Measurements from ENCODE around the gene WDR1. TPM values are rescaled to one million over a fixed set of nuclear protein-coding genes. Genes with fewer than 3 reads are reported as not detected.

WDR1 gene
- total RNA-seq, 1 experiment from 2014 or later, result 367 TPM

GRCh38 chr4:10159671-10160070, 43.1 kb upstream of the WDR1 start:
- H3T11ph ChIP-seq (ENCODE audit: low read length), result no peak overlapping the region
- no peak overlapping the region for H4K5ac ChIP-seq (ENCODE audit: insufficient read length, low read depth, low read length)
- no peak overlapping the region for H2BK5ac ChIP-seq (ENCODE audit: insufficient read length, low read length)
- H3K4me3 Mint-ChIP-seq, result no peak overlapping the region
- H3K14ac ChIP-seq (ENCODE audit: insufficient read depth, low read length), result no peak overlapping the region
- no peak overlapping the region for H3K4ac ChIP-seq (ENCODE audit: low read depth, low read length)
- TF ChIP-seq CTCF (conservative IDR thresholded peaks at IDR 0.05), result no peak
- no peak overlapping the region for H2BK12ac ChIP-seq (ENCODE audit: insufficient read length, low read depth, low read length)
- H3K18ac ChIP-seq (ENCODE audit: insufficient read length, low read depth, low read length), result no peak overlapping the region
- no peaks in the 10 kb centered on the region; a peak in 1 of 5 replicates for H3K9me3 Mint-ChIP-seq
- no peak overlapping the region for H4K91ac ChIP-seq (ENCODE audit: insufficient read length, low read depth, low read length)
- no peak overlapping the region for H2BK120ac ChIP-seq (ENCODE audit: low read depth, low read length, poor library complexity, severe bottlenecking)
- H3K27me3 ChIP-seq (ENCODE audit: insufficient read depth, low read length), result 0 out of 2 replicates have a peak, but pooled peaks cover 2% of the 10 kb centered on the region
- no peak overlapping the region for H3K27ac Mint-ChIP-seq
- no peaks in the 10 kb centered on the region for H3K23me2 ChIP-seq (ENCODE audit: insufficient read length, low read depth, low read length, poor library complexity, severe bottlenecking)
- DNase-seq, result no peak
- no peaks in the 10 kb centered on the region for H3K9me3 ChIP-seq (ENCODE audit: control insufficient read depth, low read depth, low read length)
- H3K56ac ChIP-seq (ENCODE audit: insufficient read length, low read depth, low read length), result no peak overlapping the region
- H3K79me2 ChIP-seq (ENCODE audit: insufficient read depth, low read length), result no peaks in the 10 kb centered on the region
- no peak overlapping the region for H3K27ac ChIP-seq (ENCODE audit: insufficient read length, low read depth, low read length)
- H2BK20ac ChIP-seq (ENCODE audit: low read depth, low read length, poor library complexity, severe bottlenecking), result no peak overlapping the region
- H4K8ac ChIP-seq (replicated peaks; ENCODE audit: insufficient read length, low read depth, low read length), result no peak overlapping the region
- H2BK15ac ChIP-seq (ENCODE audit: low read depth, low read length), result no peak overlapping the region
- no peak overlapping the region for H2AK5ac ChIP-seq (ENCODE audit: insufficient read length, low read length)
- no peaks in the 10 kb centered on the region for H4K20me1 ChIP-seq (ENCODE audit: control insufficient read depth, insufficient read depth, insufficient read length)
- no peak overlapping the region for H3K23ac ChIP-seq (ENCODE audit: insufficient read length, low read depth, low read length)
- peaks cover 26% of the 10 kb centered on the region for H3K27me3 Mint-ChIP-seq (ENCODE audit: low read depth)
- H3K36me3 Mint-ChIP-seq (ENCODE audit: insufficient read depth in 1 of 3, low read depth in 3 of 3), result no peaks in the 10 kb centered on the region
- H3K9ac ChIP-seq (ENCODE audit: extremely low read depth, insufficient read length, low read length), result no peak overlapping the region
- no peak overlapping the region for H2AFZ ChIP-seq (ENCODE audit: low read length)
- H3K4me2 ChIP-seq (ENCODE audit: insufficient read depth, insufficient read length, low read length), result no peak overlapping the region
- H3K79me1 ChIP-seq (ENCODE audit: insufficient read depth, low read depth, low read length, poor library complexity, severe bottlenecking), result no peaks in the 10 kb centered on the region
- peaks cover 8 to 11% of the 10 kb centered on the region in 2 experiments for H3K4me1 Mint-ChIP-seq
- no peaks in the 10 kb centered on the region for H3K4me1 ChIP-seq (ENCODE audit: insufficient read depth, low read length)

Measured in H9 (cell line).